Prostate gland (tissue), 2 donors: Measurements from ENCODE around the gene PPP2R2B.

ENCODE experiments used
- CTCF ChIP-seq, 4 experiments: fragments of 200-600 bp in 2 of 4; fragments of 450-650 bp in 2 of 4; sonication (generic) in 2 of 4; IDR thresholded peaks; 1 replicate in 3 of 4; 2 replicates in 1 of 4; pipeline ENCODE4 v1.5.1; 2016 to 2019; ENCODE audit warnings: antibody characterized with exemption in 4 of 4, mild to moderate bottlenecking in 2 of 4, moderate library complexity in 2 of 4
- POLR2AphosphoS5 ChIP-seq: sonication (generic); formaldehyde crosslinking; IDR thresholded peaks from one replicate; pipeline ENCODE4 v1.6.1; 2017; ENCODE audit warnings: antibody characterized with exemption

- TF ChIP-seq CTCF (IDR thresholded peaks at IDR 0.05), result no peak
- TF ChIP-seq POLR2AphosphoS5, result no peak
Measured at GRCh38 chr5:146642410-146642809, 236.1 kb downstream of the PPP2R2B start.
